ENCODE measurements around the gene TMPO.
"Not testable (repeated sequence)": the region's sequence is repeated elsewhere in the genome, so short reads cannot be mapped to it uniquely, and the experiment has no call there.

The TMPO gene, protein sequence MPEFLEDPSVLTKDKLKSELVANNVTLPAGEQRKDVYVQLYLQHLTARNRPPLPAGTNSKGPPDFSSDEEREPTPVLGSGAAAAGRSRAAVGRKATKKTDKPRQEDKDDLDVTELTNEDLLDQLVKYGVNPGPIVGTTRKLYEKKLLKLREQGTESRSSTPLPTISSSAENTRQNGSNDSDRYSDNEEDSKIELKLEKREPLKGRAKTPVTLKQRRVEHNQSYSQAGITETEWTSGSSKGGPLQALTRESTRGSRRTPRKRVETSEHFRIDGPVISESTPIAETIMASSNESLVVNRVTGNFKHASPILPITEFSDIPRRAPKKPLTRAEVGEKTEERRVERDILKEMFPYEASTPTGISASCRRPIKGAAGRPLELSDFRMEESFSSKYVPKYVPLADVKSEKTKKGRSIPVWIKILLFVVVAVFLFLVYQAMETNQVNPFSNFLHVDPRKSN

DNA sequence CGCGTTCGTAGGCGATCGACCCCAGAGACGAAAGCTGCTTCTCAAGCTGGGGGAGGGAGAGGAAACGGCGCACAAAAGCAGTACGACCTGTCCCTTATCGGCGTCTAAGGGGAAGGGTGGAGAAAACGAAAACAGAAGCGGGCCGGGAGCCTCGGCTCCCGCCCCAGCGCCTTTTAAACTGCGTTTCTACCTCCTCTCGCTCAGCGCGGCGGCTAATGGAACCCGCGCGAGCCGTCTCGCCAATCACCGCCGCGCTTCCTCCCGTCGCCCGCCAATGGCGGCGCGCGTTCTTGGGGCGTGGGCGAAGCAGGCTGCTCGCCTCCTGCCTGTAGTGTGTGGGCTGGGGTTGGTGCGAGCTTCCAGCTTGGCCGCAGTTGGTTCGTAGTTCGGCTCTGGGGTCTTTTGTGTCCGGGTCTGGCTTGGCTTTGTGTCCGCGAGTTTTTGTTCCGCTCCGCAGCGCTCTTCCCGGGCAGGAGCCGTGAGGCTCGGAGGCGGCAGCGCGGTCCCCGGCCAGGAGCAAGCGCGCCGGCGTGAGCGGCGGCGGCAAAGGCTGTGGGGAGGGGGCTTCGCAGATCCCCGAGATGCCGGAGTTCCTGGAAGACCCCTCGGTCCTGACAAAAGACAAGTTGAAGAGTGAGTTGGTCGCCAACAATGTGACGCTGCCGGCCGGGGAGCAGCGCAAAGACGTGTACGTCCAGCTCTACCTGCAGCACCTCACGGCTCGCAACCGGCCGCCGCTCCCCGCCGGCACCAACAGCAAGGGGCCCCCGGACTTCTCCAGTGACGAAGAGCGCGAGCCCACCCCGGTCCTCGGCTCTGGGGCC is at the start of gene TMPO:
TSS of gene TMPO (plus strand) at position 304 of the 824 bp plus-strand sequence. CDS start at position 582, 278 bp downstream.
- DNase-seq (ENCODE audit: low read depth in 3 of 3): peak; percentile 90 to 93 (median 92)

DNA sequence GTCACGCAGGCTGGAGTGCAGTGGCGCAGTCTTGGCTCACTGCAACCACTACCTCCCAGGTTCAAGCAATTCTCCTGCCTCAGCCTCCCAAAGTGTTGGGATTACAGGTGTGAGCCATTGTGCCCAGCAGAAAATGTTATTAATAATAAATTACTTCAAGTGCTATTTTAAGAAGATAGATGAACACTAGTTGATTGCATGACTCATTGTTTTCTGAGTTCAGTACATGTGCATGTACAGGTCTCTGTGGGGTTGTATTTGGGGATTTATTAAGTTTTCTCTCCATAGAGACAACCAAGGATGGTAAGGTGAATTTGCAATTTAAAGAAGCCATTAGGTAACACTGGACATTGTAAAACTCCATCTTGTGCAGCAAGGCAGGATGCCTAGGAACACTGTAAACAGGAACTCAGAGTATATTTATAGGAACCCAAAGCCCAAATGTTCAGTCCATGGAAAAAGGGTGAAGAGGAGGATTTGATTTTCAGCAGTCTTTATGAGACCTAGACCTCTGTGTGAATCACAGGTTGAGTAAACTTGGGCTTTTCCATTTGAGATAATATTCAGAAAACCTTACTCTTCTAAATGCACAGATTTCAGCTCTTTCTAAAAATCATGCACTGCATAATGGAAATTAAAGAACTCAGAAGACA is 49.3 kb upstream of the TMPO start:
- DNase-seq (ENCODE audit: low read depth in 3 of 3): no peak

DNA sequence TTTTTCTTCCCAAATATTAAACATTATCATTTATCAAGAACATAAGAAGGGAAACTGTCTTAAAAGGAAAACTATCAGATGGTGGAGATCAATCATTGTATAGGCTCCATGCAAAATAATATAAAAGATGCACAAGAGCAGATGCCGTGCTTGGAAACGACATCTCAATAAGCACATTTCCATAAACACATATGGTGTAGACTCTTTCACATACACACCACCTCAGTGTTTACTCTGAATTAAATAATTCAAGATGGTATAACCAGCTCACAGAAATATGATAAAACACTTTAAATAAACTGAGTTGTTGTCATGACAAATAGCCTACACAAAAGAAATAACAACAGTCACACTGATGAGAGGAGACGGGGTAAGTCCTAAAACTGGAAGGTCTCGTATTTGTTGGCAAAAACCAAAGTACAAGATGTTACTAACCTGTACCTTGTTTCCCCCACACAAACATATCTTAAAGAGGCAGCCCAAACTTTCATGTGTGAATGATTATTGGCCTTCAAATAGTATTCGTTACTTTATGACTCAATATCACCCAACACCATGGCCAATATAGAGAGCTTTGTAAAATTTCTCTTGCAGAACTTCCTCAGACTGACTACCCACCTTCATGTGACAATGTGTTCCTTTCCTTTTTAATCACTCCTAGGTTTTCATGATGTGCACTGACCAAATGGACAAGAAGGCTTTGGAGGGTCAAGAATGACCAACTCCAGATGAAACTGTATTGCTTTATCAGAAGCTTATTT is 48.6 kb upstream of the TMPO start:
- no peak for DNase-seq (ENCODE audit: low read depth in 3 of 3)

DNA sequence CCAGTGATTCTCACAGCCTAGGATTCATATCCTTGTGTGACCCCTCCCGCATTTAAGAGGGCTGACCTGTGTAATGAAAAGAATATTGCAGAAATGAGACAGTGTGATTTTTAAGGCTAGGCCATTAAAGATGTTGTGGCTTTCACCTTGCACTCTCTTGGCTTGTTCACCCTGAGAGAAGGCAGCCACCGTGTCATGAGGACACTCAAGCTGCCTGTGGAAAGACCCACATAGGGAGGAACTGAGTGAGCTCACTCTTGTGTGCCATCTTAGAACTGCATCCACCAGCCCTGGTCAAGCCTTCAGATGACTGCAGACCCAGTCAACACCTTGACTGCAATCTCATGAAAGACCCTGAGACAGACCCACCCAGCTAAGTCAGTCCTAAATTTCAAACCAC is 46.3 kb upstream of the TMPO start:
- DNase-seq (ENCODE audit: low read depth in 3 of 3): no peak

DNA sequence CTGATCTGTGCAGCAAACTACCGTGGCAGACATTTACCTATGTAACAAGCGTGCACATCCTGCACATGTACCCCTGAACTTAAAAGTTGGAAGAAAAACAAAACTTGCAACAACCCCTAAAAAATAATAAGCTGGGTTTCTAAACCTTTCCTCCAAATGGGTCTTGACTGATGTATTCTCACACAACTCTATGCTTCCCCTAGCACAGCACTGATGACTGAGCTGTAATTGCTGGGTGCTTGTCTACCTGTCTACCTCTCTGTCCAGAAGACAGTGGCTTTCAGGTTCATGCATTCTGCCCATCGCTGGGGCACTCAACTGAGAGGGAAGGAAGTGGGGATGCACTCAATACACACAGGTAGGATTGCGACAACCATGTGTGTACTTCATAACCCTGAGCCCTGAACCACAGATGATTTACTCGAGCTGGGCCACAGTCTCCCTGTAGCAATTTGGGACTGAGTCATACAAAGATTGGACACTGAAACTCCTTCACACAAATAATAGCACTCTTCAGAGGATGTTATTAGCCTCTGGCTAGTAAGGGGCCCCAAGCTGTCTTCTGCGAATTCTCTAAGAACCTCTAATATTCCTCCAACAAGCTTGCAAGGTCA is 44.8 kb upstream of the TMPO start:
- DNase-seq (ENCODE audit: low read depth in 3 of 3): no peak

DNA sequence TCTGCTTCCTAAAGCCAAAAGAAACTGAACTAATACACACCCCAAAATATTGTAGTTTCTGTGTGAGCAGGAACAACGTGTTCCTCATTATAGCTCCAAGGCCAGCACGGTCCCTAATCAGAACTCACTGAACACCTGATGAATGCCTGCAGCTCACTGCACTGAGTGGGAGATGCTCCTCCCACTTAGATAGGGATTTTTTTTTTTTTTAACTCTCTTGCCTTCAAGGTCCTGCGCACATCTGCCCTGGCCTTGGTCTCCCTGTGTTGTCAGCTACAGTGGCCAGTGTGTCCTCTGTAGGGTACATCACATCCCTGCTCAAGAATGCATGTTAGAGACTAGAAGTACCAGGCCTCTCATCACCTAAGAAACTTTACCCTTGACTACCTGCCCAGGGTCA is 44.3 kb upstream of the TMPO start:
- no peak for DNase-seq (ENCODE audit: low read depth in 3 of 3)

DNA sequence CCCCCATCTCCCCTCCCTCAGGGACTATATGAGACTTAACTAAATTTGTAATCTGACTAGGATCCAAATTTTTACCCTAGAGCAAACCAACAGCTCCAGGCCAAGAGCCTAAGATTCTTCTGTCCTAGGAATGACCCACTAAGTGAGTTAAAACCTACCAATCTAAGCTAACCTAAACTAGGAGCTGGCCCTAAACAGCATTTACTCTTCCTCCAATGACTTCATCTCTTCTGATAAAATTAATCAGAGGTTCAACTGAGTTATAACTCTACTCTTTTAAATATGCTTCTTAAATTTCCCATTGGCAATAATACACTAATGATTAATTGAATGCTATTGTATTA is 39.9 kb upstream of the TMPO start:
- no peak for DNase-seq (ENCODE audit: low read depth in 3 of 3)

DNA sequence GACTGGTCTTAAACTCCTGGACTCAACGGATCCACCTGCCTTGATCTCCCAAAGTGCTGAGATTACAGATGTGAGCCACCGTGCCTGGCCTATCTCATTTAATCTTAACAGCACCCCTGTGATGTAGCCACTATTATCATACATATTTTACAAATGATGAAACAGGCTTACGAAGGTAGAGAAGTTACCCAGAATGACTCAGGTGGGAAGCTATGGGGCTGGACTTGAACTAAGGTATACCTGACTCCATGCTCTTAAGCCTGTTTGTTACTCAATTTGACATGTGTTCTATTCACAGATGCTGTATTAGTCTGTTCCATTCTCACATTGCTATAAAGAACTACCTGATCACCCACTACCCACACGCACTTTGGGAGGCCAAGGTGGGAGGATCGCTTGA is 36.8 kb upstream of the TMPO start:
- DNase-seq (ENCODE audit: low read depth in 3 of 3): no peak

DNA sequence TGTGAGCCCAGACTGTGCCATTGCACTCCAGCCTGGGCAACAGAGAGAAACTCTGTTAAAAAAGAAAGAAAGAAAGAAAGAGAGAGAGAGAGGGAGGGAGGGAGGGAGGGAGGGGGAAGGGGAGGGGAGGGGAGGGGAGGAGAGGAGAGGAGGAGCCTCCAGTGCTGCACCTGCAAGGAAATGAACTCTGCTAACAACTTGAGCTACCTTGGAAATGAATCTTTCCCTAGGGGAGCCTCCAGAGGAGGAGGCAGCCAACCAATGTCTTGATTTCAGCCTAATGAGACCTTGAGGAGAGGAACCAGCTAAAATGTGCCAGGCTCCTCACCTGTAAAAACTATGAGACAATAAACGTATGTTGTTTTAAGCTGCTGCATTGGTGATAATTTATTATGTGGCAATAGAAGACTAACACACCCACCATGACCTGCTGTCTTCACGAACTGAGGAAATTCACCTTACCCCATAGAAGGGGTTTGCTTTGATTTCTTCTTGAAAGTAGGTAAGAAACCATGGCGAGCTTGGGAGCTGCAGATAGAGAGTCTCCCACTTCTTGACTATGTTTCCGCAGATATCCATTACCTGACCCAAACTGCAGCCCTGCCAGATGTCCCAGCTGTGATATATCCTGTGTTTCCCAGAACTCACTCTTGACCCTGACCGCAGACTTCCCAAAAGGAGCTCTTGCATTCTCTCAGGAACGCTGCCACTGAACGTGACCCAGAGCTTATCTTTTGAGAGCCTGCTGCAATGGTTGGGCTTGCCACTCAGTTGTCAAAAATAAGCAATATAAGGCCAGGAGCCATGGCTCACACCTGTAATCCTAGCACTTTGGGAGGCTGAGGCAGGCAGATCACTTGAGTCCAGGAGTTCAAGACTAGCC is 31.5 kb upstream of the TMPO start:
- no peak for DNase-seq (ENCODE audit: low read depth in 3 of 3)

DNA sequence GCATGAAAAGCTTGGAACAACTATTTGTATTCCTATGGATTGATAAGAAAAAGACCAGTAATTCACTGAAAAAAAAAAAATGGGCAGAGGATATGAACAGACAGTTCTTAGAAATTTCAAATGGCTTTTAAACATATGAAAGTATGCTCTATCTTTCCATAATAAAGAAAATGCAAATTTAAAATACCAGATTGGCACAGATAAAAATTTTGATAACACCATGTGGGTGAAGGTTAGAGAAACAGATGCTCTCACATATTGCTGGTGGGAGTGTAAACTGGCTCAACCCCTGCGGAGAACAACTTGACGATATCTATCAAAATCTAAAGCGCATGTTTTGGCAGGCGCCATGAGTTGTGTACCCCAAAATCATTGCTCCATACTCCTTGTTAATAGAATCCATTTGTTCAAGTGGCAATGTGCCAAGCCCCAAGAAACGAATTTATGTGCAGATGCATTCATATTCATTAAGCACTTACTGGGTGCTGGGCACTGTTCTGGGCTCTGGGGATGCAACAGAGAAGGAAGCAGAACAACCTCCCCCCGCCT is 29.5 kb upstream of the TMPO start:
- no peak for DNase-seq (ENCODE audit: low read depth in 3 of 3)

DNA sequence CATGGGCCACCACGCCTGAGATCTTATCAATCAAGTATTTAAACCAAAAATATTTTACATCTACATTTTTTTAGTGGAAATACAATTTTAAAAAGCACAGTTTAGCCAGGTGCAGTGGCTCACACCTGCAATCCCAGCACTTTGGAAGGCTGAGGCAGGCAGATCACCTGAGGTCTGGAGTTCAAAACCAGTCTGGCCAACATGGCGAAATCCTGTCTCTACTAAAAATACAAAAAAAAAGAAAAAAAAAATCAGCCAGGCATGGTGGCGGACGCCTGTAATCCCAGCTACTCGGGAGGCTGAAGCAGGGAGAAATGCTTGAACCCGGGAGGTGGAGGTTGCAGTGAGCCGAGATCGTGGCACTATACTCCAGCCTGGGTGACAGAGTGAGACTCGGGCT is 27.0 kb upstream of the TMPO start:
- not testable (repeated sequence) for DNase-seq (ENCODE audit: low read depth in 3 of 3)

DNA sequence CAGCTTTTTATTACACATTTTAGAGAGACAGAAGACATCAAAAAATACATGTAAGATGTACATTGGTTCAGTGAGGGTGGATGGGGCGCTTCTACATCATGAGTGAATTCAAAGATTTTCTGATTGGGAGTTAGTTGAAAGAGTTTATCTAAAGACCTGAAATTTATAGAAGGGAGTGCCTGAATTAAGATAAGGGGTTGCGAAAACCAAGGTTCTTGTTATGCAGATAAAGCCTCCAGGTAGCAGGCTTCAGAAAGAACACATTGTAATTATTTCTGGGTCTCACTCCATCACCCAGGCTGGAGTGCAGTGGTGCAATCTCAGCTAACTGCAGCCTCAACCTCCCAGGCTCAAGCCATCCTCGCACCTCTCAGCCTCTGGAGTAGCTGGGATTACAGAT is 26.2 kb upstream of the TMPO start:
- no peak for DNase-seq (ENCODE audit: low read depth in 3 of 3)

DNA sequence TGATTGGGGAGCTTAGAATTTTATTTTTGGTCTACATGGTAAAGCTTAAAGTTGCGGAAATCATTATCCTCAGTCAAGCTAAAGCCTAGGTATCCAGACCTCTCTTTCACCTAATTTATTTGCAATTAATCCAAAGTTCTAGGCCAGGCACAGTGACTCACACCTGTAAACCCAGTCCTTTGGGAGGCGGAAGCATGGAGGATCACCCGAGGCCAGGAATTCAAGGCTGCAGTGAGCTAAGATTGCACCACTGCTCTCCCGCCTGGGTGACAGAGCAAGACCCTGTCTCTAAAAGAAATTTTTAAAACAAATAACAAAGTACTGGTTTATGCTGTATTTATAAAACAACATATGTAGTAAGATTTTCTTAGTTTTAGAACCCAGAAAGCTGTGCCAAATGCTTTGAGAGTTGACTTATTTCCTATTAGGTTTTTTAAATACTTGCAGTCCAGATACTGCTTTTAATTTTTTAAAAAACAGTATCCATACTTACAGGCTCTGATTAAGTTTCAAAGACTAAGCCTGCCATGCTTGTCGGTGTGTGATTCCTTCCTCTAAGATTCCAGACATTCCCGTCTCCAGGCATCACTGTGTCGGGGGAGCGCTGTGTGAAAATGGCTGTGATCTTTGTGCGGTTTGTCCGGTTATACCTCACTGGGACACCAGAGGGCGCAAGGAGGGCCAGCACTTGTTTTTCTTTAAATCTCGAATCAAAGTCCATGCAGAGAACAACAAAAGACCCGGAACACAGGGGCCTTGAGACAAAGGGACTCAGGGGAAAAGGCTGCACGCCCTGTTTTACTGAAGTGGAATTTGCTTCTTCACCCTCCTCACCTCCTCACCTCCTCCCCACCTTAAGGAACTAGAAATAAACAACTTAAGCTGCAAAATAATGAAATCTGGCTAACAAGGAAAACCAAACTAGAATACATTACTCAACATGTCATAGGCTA is 24.6 kb upstream of the TMPO start:
- peak; percentile 66 to 76 (median 71) for DNase-seq (ENCODE audit: low read depth in 3 of 3)

DNA sequence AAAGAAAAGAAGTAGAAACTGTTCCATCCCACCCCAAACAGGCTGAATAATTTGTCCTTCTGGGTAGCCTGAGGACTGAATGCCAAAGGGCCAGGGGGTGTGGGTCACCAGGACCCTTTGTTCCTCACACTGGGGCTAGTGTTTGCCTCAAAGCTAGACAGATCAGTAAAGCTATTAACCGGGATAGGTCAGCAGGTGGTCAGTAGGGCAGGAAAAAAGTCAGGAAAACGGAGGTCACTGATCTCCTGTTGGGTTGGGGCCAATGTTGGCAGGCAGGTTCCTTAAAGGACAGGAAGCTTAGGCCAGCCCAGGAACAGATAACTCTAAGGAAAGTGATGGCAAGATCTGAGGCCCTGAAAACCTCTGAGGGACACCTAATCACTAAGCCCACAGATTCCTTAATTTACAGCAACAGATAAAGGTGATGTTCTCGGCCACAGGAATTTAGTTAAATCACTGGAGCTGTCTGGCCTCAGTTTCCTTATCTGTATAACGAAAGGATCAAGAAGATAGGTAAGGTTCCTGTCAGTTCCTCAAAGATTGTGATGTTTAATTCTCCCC is 22.7 kb upstream of the TMPO start:
- no peak for DNase-seq (ENCODE audit: low read depth in 3 of 3)

DNA sequence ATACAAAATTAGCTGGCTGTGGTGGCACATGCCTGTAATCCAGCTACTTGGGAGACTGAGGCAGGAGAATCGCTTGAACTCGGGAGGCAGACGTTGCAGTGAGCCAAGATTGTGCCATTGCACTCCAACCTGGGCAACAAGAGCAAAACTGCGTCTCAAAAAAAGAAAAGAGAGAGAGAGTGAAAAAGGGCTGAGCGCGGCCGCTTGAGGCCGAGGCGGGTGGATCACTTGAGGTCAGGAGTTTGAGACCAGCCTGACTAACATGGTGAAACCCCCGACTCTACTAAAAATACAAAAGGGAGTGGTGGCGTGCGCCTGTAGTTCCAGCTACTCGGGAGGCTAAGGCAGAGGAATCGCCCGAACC is 14.1 kb upstream of the TMPO start:
- DNase-seq (ENCODE audit: low read depth in 3 of 3): not testable (repeated sequence)

DNA sequence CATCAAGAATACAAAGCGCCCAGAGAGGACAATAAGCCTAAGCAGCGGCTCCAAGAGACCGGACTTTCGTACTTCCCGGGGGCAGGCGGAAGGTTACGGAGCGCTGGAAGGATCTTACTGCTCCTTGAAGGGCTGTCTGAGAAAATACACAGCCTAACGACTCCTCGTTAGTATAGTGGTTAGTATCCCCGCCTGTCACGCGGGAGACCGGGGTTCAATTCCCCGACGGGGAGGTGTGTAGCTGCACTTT is 12.1 kb upstream of the TMPO start:
- peak; percentile 86 to 88 (median 87) for DNase-seq (ENCODE audit: low read depth in 3 of 3)

DNA sequence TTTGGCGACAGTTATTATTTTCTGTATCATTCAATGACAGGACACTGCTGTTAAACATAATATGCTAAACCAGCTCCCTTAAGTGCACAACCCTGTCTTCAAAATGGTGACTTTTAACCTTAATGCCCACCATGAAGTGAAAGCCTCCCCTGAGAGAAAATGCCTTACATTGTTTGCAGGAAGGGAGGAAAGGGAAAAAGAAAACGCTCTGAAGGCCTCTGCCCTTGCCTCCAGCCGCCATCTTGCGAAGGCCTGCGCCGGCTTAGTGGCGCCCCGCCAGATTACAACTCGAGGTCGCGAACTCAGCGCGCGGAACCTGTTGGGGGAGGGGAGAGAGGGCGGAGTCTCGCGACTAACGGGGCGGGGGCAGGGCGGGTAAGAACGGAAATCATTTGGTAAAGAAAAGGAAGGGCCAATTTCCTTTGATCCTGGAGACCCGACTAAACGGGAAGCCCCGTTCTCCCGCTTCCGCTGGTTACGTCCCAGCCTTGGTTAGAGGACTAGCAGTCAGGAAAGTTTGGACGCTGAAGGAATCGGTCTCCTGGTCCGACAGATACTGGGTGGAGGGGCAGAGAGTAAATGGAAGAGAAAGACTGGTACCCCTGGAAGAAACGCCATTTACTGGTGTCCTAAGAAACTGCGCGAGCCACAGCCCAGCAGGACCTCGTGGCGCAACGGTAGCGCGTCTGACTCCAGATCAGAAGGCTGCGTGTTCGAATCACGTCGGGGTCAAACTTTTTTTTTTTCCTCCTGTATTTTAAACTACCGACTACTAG is 11.6 kb upstream of the TMPO start:
- DNase-seq (ENCODE audit: low read depth in 3 of 3): peak; percentile 90 to 92 (median 92)

DNA sequence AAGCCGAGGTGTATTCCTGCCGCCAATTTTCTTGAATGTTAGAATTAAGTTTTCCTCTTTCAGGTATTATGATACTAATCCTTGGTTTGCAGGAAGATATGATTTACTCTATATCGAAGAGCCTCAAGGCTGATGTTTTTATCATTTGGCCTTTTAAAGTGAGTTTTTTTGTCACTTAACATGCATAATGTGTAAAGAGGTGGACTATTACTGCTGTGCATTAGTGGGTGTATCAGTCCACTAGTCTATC is 11.1 kb upstream of the TMPO start:
- no peak for DNase-seq (ENCODE audit: low read depth in 3 of 3)

Data from stimulated activated CD4-positive, alpha-beta T cell treated with anti-CD3 and anti-CD28 coated beads, TNF-alpha, amount 100 ng/mL, for 24 hours (primary cell).